IMR-90 (cell line): ENCODE results near the gene SRPK3.

ENCODE experiments used
- CTCF ChIP-seq: conservative IDR thresholded peaks from 2 replicates; pipeline ENCODE4 v1.5.1; 2012; ENCODE audit warnings: mild to moderate bottlenecking, low read depth, low read length, improper control_type of control experiment
- MAZ ChIP-seq: IDR thresholded peaks from 2 replicates; pipeline ENCODE4 v1.6.1; 2012; ENCODE audit warnings: low read depth, mild to moderate bottlenecking, low read length, improper control_type of control experiment, moderate library complexity, borderline replicate concordance
- NFE2L2 ChIP-seq: fragments of 150-350 bp; IDR thresholded peaks from 2 replicates; pipeline ENCODE4 v1.6.1; 2016; ENCODE audit warnings: low read depth, mild to moderate bottlenecking, low read length
- POLR2A ChIP-seq: IDR thresholded peaks from 2 replicates; pipeline ENCODE4 v1.6.1; 2012; ENCODE audit warnings: mild to moderate bottlenecking, low read depth, low read length
- RCOR1 ChIP-seq: IDR thresholded peaks from 2 replicates; pipeline ENCODE4 v1.6.1; 2012; ENCODE audit warnings: mild to moderate bottlenecking, low read length, improper control_type of control experiment; ENCODE audit not compliant: insufficient replicate concordance

DNA sequence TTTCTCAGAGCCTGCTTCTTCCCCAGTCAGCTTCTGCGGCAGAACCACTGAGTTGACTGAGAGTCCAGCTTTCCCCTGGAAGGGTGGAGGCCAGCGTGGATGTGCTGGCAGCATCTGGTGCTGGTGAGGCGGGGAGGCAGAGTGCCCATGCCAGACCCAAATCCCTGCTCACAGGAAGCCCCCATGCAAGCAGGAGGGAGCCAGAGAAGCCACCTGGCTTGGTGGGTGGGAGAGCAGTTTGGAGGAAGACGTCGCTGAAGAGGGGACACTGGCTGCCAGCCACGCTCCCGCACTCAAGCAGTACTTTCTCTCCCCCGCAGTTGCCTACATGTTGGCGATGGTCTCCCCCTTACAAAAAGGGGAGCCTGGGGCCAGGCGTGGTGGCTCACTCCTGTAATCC, 43.5 kb downstream of the SRPK3 start:
- no peak for TF ChIP-seq CTCF
- TF ChIP-seq RCOR1: no peak
- no peak for TF ChIP-seq MAZ
- no peak for TF ChIP-seq POLR2A
- no peak for TF ChIP-seq NFE2L2
